GM12878 (cell line): ENCODE measurements around the gene WDR74. TPM values are rescaled to one million over a fixed set of nuclear protein-coding genes. Genes with fewer than 3 reads are reported as not detected.
"Not testable (repeated sequence)": the region's sequence is repeated elsewhere in the genome, so short reads cannot be mapped to it uniquely, and the experiment has no call there.

ENCODE experiments used
- ATAC-seq: fragments of 200-7000 bp; cut with Tn5 transposase; 3 replicates; pipeline ENCODE4 v1.9.1; 2020; ENCODE audit warnings: mild to moderate bottlenecking, moderate library complexity
- BruUV-seq: library from RNA; stranded (reverse); fragments of 400-500 nt; replicated peaks from 2 replicates; lab custom pipeline; 2021; lab: Mats Ljungman, UMichigan
- CTCF ChIA-PET: fragments of 300-600 bp; sonication (Branson Sonifier 250); formaldehyde crosslinking; extraction: SDS; loops from one replicate; lab custom pipeline; 2021; ENCODE audit warnings: inconsistent platforms; lab: Yijun Ruan, JAX
- POLR2A ChIA-PET: fragments of 350-600 bp; formaldehyde crosslinking; extraction: SDS; loops from one replicate; lab custom pipeline; 2021; ENCODE audit warnings: inconsistent platforms; lab: Charles Lee
- RAD21 ChIA-PET: fragments of 300-600 bp; sonication (Branson Sonifier 250); formaldehyde crosslinking; loops from one replicate; lab custom pipeline; 2023; ENCODE audit warnings: antibody characterized with exemption; ENCODE audit not compliant: unreplicated experiment; lab: Charles Lee
- SMC1A ChIA-PET: fragments of 300-600 bp; sonication (Branson Sonifier 250); formaldehyde crosslinking; loops from one replicate; lab custom pipeline; 2023; ENCODE audit not compliant: unreplicated experiment, uncharacterized antibody; lab: Charles Lee
- DNase-seq: peaks from one replicate; pipeline ENCODE4 v3.0.0-alpha.2; 2011; ENCODE audit warnings: low read depth, low spot score
- FAIRE-seq: peaks from 3 replicates; lab custom pipeline; 2011; peaks lifted over from hg19 to GRCh38; lab: Jason Lieb, UNC
- H2AFZ ChIP-seq: 2 replicates; pipeline ENCODE4 v1.6.0; 2011; ENCODE audit warnings: low read depth, low read length, control low read depth; ENCODE audit not compliant: control insufficient read depth
- H3K27ac ChIP-seq: 2 replicates; pipeline ENCODE4 v1.5.1; 2011; ENCODE audit warnings: control low read depth; ENCODE audit not compliant: control insufficient read depth, insufficient read depth
- H3K27me3 ChIP-seq, 2 experiments: replicated peaks in 1 of 2; 2 replicates each; pipeline versions ENCODE4 v1.6.0 to v1.6.1; 2011; ENCODE audit warnings: low read length in 1 of 2; ENCODE audit not compliant: control insufficient read depth in 2 of 2, insufficient read depth in 2 of 2
- H3K36me3 ChIP-seq, 2 experiments: 2 replicates each; pipeline ENCODE4 v1.5.1; 2011; ENCODE audit warnings: low read length in 1 of 2; ENCODE audit not compliant: control insufficient read depth in 2 of 2, insufficient read depth in 2 of 2
- H3K4me1 ChIP-seq: 2 replicates; pipeline ENCODE4 v1.6.1; 2011; ENCODE audit warnings: mild to moderate bottlenecking, low read length, moderate library complexity, mixed read lengths; ENCODE audit not compliant: control insufficient read depth, insufficient read depth
- H3K4me2 ChIP-seq: 2 replicates; pipeline ENCODE4 v1.6.0; 2011; ENCODE audit warnings: control low read depth; ENCODE audit not compliant: control insufficient read depth, insufficient read depth
- H3K4me3 ChIP-seq: fragments of 200-600 bp; sonication (generic); 2 replicates; pipeline ENCODE4 v1.5.1; 2016
- H3K79me2 ChIP-seq: 2 replicates; pipeline ENCODE4 v1.6.0; 2011; ENCODE audit warnings: low read length; ENCODE audit not compliant: control insufficient read depth, insufficient read depth
- H3K9ac ChIP-seq: 2 replicates; pipeline ENCODE4 v1.8.0; 2011; ENCODE audit warnings: low read length, control low read depth, mixed read lengths; ENCODE audit not compliant: control insufficient read depth, insufficient read depth
- H3K9me3 ChIP-seq: replicated peaks from 3 replicates; pipeline ENCODE4 v1.5.1; 2011; ENCODE audit warnings: mild to moderate bottlenecking, low read length; ENCODE audit not compliant: control insufficient read depth, insufficient read depth
- H4K20me1 ChIP-seq: 2 replicates; pipeline ENCODE4 v1.6.0; 2011; ENCODE audit not compliant: control insufficient read depth, insufficient read depth
- CUX1 ChIP-seq: IDR thresholded peaks from 2 replicates; pipeline ENCODE4 v1.6.1; 2012; ENCODE audit warnings: improper control_type of control experiment, low read depth, low read length; ENCODE audit not compliant: insufficient replicate concordance
- SKIL ChIP-seq: fragments of 450-650 bp; IDR thresholded peaks from 2 replicates; pipeline ENCODE4 v1.6.1; 2017; ENCODE audit warnings: mild to moderate bottlenecking, low read depth, inconsistent platforms; ENCODE audit not compliant: poor library complexity, severe bottlenecking
- USF2 ChIP-seq: IDR thresholded peaks from 2 replicates; pipeline ENCODE4 v1.6.1; 2011; ENCODE audit warnings: low read depth, low read length, improper control_type of control experiment, borderline replicate concordance
- WGBS: methylation state at CpG from one replicate; pipeline ENCODE4 v1.1.6; 2016; ENCODE audit warnings: low lambda C conversion rate; ENCODE audit not compliant: insufficient replicate concordance, insufficient coverage; ENCODE audit errors: missing lambda C conversion rate; 5-methylcytosine and 5-hydroxymethylcytosine counted together
- in situ Hi-C: fragments of 300-500 bp; cut with MboI; formaldehyde crosslinking; loops from 9 replicates; pipeline ENCODE4 v1.14.3; 2018; ENCODE audit warnings: mixed read lengths
- intact Hi-C: fragments of 100-400 bp; cut with micrococcal nuclease; formaldehyde crosslinking; loops from one replicate; pipeline ENCODE4 v1.14.2; 2022; ENCODE audit not compliant: unreplicated experiment
- polyA plus RNA-seq, 11 experiments: library from polyadenylated mRNA; depleted of rRNA in 4 of 11; unstranded in 6 of 11; stranded (reverse) in 5 of 11; fragments of >200 nt; fragmentation: Nextera tagmentation in 4 of 11; fragmentation: Illumina TruSeq in 1 of 11; extraction: Ambion mirVana in 4 of 11; extraction: Trizol in 1 of 11; gene quantifications; 1 replicate in 1 of 11; 2 replicates in 10 of 11; pipeline versions ENCODE4 v1.2.1 to v1.2.3, GENCODE V29; 2011 to 2016; ENCODE audit warnings: inconsistent platforms in 2 of 11, missing spikeins in 2 of 11, low read depth in 1 of 11
- total RNA-seq, 4 experiments: library from RNA; depleted of rRNA in 3 of 4; stranded (reverse); fragments of >200 nt in 3 of 4; fragmentation: Illumina TruSeq in 1 of 4; extraction: Trizol in 1 of 4; gene quantifications; 2 replicates each; pipeline versions ENCODE4 v1.2.1 to v1.2.3, GENCODE V29; 2013 to 2021

Gene WDR74
- total and polyA plus RNA-seq, 10 of the 15 experiments (the other 5 are each of a cell fraction or from before 2014, with no cell fraction given), result 18.2 to 103 (median 60.7) TPM

- TF ChIP-seq CUX1 (no peak), USF2 (no peak), SKIL (no peak)
Observed at GRCh38 chr11:62830904-62831519, 8.4 kb downstream of the WDR74 start (continued).

GRCh38 chr11:62828130-62828529 is 11.3 kb downstream of the WDR74 start:
- ATAC-seq, H3K4me3 ChIP-seq, FAIRE-seq, H3K9me3 ChIP-seq, BruUV-seq, H3K4me1 ChIP-seq, H3K27ac ChIP-seq, in situ Hi-C loops, H3K4me2 ChIP-seq, DNase-seq, H4K20me1 ChIP-seq, H3K9ac ChIP-seq, H2AFZ ChIP-seq, intact Hi-C loops, H3K27me3 ChIP-seq: not testable (repeated sequence)
- SMC1A ChIA-PET, result interaction anchor here (0.8 to 1.8 kb wide), 5 partner anchors 12 to 58 kb away, joined by 3 to 5 read pairs (median 5); no protein-coding TSS in a partner anchor
- POLR2A ChIA-PET, result interaction anchor here (0.6 to 1.7 kb wide), 7 partner anchors 10 to 206 kb away, joined by 3 to 7 read pairs (median 4); partner anchors contain the start of genes B3GAT3 and ZBTB3
- Histone ChIP-seq H3K36me3 (peaks cover 17 to 20% of the 10 kb centered on the region in 2 experiments), H3K79me2 (peaks cover 28% of the 10 kb centered on the region)
- RAD21 ChIA-PET, result interaction anchor here (0.6 kb wide), 1 partner anchor 37 kb away, joined by 3 read pairs; no protein-coding TSS in a partner anchor
- WGBS, result 99% methylated on average over 8 of the region's 8 CpGs
- CTCF ChIA-PET, result interaction anchor here (0.6 to 1.5 kb wide), 3 partner anchors 23 to 1411 kb away, joined by 3 to 6 read pairs (median 3); partner anchors contain the start of genes NXF1 and TMEM179B
